Measurements from ENCODE around the gene SHH.

The SHH gene

DNA sequence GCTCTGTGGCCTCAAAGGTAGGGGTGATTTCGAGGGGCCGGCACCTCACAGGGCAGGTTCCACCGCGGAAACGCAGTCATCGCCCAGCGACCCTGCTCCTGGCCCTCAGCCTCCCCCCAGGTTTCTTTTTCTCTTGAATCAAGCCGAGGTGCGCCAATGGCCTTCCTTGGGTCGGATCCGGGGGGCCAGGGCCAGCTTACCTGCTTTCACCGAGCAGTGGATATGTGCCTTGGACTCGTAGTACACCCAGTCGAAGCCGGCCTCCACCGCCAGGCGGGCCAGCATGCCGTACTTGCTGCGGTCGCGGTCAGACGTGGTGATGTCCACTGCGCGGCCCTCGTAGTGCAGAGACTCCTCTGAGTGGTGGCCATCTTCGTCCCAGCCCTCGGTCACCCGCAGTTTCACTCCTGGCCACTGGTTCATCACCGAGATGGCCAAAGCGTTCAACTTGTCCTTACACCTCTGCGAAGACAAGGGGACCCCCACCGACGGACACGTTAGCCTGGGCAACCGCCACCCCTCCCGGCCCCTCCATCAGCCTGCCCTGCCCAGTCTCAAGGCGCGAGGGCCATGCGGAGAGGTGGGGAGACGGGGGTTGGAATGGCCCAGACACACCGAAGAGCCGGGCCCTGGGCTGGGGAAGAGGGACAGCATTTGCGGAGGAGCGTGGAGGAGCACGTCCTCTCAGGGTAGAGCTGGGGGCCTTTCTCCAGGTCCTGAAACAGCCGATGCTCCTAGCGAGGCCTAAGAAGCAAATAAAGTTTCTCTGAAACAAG lies 6.0 kb downstream of the SHH start:
- DNase-seq (ENCODE audit: low read depth in 2 of 2), result no peak

DNA sequence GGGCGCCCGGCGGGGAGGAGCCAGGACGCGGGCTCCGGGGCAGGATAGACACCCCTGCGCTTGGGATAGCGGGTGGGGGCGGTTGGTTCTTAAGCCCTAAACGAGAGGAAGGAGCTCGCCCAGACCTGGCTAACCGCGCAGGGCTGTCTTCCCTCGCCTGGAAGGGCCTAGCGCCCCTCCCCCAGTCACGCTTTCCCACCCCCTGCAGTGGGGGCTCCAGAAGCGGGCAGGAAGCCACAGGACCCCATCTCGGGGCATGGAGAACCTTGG lies 6.5 kb downstream of the SHH start:
- DNase-seq (ENCODE audit: low read depth in 2 of 2), result no peak

DNA sequence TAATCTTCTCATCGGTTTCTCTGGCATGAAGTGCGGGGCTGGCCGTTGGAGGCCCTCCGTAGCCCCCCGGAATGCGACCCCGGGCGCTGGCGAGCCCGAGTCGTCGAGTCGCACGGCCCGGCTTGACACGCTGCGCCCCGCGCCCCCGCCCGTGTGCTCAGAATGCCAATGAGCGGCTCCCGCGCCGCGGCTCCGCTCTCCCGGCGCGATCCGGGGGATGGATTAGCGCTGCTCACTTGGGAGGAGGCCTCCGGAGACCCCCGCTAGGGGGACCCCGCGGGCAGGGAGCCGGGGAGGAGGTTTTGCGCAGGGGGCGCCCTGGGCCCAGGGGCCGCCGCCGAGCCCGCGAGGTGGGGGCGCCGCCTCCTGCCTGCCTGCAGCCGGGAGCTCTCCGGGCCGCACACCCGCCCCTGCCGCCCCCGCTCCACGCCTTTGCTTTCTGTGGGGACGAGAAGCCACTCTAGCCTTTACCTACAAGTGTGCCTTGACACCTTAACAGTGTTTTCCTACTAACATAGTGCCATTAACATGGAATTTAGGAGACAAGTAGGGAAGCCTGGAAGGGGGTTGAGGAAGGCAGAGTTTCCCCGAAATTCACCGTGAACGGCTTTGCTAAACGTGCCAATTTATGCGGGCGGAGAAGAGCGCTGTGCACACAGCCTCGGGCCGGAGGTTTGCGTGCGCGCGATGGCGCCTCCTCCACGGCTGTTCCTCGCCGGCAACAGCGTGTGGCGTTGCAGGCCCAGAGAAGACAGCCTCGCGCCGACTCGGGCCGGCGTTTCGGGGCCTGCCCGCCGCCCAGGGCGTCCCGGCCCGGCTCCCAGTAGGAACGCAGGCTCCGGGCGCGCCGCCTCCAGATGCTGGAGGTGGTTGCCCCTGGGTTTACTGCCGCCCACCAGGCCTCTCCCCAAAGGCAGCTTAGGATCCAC lies 7.1 kb downstream of the SHH start:
- no peak for DNase-seq (ENCODE audit: low read depth in 2 of 2)

DNA sequence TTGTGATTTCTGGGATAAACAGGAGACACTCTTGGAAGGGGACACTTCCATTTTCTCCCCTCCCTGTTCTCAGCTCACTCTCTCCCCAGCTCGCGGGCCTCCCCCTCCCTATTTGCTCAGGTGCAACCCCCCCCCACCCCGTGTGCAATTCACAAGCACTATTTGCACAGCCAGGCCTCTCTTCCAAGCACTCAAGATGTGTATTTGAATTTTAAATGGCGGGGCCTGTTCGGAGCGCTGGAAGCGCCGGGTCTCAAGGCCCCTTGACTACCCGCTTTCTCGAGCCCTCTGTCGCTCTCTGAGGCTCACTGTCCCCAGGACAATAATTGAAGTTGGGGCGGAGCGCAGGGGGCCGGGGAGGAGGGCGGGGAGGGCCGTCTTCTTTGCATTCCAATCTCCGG lies 7.8 kb downstream of the SHH start:
- no peak for DNase-seq (ENCODE audit: low read depth in 2 of 2)

DNA sequence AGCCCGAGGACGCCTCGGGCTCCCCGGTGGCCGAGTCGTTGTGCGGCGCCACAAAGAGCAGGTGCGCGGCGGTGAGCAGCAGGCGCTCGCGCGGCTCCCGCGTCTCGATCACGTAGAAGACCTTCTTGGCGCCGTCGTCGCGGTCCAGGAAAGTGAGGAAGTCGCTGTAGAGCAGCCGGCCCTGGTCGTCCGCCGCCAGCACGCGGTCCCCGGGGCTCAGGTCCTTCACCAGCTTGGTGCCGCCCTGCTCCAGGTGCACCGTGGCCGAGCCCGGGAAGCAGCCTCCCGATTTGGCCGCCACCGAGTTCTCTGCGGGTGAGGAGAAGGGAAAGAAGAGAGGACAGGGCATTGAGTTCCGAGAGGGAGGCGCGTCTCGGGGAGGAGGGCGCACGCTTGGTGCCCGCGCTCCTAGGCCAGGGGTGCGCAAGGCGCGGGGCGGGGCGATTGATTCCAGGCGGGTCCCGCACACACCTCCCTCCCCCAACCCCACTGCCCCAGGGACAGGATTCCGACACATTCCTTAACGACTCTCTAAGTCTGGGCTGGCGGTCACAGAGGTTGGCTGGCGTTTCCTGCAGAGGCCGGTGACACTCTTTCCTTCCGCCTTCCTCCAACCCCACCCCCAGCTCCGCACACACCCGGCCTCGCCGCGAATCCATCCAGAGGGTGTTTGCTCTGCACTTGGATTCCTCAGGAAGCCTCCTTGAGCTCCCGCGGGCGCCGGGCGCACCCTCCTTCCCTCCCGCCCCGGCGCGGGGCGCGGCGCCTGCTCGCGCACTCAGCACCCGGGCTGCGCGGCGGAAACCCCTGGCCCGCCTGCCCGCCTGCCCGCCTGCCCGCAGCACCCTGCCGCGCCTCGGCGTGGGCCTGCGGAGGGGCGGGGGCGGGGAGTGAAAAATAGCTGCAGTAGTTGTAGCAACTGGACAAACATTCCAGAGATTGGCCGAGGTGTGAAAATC lies 8.6 kb downstream of the SHH start:
- no peak for DNase-seq (ENCODE audit: low read depth in 2 of 2)

DNA sequence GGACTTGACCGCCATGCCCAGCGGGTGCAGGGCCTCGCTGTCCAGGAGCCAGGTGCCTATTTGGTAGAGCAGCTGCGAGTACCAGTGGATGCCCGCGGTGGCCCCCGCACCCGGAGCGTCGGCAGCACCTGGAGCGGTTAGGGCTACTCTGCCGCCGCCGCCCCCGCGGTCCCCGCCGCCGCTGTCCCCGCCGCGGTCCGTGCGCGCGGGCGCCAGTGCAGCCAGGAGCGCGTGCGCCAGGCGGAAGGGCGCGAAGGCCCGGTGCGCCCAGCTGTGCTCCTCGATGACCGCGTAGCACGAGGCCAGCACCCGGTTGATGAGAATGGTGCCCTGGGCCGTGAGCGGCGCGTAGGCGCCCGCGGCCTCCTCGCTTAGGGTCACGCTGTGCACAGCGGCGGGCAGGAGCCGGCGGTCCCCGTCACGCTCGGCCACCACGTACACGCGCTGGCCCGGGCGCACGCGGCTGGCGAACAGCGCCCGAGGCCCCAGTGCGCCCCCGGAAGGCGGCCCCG lies 9.3 kb downstream of the SHH start:
- no peak for DNase-seq (ENCODE audit: low read depth in 2 of 2)

DNA sequence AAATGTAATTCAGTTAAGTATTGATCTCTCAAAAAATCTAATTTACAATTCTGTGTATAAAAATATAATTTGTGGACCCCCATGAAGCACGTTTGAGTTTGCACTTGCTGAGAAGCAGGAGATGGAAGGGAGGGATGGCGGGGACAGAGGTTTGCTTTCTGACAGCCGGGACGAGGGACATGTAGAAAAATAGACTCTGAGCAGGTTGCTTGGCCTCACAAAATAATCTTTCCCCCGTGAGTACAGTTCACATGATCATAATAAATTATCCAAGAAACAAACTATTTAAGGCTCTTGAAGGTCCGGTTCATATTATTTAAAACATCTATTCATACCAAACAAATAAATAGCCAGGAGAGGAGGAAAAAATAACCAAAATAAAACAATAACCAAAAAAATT lies 10.0 kb downstream of the SHH start:
- no peak for DNase-seq (ENCODE audit: low read depth in 2 of 2)

DNA sequence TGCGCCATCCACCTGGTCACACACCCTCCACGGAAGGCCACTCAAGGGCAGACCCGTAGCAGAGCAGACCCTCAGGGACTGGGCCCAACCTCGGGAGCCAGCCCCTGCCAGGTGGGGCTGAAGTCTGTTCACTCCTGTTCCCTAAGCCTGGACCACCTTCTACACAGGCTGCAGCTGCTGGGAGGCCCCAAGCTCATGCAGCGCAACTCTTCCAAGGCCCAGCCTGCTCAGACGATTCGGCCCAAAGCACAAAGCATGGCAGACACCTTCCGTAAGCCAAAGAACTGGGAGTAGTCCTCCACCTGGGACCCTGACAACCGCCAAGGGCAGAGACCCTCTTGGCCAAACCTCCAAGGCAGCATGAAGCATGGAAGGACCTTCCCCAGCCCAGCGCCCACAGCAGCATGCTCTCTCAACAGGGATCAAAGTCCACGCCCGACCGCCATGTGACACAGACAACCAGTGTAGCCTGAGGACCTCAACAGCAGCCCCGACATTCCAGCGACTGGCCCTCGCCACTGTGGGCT lies 11.5 kb downstream of the SHH start:
- no peak for DNase-seq (ENCODE audit: low read depth in 2 of 2)

DNA sequence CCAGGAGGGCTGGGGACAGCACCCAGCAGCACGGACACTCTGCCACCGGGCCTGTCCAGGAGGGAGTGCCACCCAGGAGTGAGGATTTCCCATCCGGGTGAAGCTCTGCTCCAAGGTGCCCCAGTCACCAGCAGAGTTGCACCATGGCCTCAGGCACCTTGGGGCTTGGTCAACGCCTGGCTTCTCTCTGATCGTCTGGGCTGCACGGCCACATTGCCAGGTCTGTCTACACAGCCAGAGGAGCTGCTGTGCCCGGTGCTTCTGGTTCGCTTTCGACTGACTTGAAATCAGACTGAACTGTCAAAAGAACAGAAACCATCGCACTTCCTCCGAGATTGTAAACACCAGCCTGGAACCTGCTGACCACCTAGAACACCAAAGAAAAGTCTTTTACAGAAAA lies 12.0 kb downstream of the SHH start:
- no peak for DNase-seq (ENCODE audit: low read depth in 2 of 2)

DNA sequence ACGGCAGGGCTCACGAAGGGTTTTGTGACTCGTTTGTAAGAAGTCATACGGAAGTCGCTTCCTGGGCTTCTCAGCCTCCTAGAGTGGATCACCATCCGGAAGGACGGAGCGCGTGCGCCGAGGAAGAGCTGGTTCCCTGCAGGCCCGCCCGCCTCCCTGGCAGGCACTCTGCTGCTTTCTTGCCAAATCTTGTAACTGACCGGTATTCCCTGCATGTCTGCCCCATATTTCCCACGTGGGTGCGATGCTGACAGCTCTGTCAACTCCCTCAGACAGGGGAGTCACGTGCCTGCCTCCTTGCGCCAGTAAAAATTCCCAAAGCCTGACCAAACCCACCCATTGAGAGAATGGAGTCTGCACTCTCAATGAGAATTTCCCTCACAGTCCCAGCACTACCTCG lies 12.7 kb downstream of the SHH start:
- no peak for DNase-seq (ENCODE audit: low read depth in 2 of 2)

DNA sequence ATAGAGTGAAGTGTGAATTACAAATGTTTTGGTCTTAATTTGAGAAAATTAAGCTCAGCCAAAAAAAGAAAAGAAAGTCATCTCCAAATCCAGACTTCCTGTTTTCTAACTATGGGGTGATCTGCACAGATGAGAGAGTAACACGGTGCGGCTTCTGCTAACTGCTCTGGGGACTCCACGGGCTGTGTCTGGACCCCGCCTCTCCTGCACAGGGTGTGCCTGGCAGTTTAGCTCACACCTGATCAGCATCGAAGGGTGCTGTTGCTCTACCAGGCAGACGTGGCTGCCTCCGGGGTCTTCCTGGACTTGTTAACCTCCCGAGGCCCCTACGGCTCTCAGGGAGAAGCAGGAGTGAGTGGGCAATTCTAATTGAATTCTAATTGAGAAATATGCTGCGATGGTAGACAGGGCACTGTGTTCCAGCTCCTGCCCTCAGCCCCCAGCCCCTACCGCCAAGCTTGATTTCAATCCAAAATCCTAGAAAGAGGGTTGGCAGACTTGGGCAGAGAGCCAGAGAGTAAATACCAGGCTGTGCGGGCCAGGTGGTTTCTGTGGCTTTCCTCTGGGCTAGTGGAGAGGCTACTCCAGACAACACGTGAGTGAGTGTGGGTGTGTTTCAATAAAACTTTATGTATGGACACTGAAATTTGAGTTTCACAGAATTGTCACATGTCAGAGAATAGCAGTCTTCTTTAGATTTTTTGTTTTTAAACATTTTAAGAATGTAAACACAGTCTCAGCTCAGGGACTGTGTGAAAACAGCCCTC lies 13.4 kb downstream of the SHH start:
- DNase-seq (ENCODE audit: low read depth in 2 of 2), result no peak

DNA sequence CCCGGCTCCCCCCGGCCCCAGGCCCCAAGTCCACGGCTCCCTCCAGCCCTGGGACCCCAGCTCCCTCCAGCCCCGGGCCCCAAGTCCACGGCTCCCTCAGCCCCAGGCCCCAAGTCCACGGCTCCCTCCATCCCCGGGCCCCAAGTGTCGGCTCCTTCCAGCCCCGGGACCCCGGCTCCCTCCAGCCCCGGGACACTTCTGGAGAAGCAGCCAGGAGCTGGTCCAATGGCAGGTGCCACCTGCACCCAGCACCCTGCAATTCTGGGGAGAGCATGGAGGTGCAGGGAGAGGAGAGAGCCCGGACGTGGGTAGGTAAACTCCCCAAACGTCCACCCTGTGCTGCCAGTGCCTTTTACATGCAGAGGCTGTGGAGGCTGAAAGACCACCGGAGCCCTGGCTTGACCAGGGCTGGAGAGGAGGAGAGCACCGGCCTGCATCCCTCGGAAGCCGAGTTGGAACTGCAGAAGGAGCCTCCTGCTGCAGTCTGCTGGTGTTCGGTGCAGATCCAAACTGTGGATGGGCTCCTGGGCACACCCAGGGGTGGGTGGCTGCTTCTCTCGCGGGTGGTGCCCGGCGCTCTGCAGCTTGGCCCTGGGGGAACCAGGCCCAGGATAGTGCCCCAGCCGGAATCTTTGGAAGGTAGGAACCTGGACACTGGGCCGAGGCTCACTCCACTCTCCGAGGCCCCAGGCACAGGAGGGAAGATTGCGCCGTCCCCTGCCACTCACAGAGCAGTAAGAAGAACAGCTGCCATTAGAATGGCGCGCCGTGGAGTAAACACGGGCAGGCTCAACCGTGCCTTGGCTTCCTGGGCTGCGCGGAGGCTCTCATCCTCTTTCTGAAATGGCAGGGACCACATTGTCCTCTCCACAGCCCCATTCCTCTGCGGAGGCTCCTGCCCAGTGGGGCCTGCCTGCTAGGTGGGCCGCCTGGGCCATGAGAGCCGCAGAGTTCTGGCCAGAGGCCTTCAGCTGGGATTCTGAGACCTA lies 14.7 kb downstream of the SHH start:
- no peak for DNase-seq (ENCODE audit: low read depth in 2 of 2)

DNA sequence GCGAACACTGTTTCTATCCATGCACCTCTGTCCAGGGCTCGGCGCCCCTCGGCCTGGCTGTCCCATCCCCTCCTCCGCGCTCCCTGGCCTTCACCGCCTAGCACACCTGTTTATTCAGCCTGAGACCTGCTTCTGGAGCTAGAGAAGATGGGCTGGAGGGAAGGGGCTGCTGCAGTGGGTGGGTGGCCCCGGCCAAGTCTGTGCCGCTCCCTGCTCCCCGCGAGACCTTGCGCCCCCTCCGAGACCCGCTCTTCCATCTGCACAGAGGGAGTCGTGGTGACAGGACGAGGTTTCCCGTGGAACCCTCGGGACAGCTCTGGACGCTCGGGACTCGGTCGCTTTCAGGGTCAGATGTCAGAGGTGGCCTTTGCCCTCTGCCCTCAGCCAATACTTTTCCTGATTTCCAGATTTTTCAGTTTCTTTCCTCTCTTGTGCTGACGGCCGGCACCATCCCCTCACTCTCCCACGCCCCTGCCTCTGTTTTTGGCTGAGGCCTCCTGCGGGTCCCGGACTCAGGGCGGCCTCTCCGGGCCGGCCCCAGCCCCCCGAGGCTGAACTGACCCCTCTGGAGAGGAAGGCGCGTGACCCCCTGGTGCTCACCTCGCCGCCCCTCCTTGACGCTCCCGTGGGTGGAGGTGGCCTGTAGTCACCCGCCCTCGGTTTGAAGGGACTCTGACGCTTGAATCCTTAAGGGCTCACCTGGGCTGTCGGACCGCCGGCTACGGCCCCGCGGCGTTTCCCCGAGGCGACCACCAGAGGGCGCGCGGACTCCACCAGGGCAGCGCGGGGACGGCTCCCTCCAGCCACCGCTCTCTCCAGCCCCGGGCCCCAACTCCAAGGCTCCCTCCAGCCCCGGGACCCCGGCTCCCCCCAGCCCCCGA lies 15.6 kb downstream of the SHH start:
- peak; percentile 18 to 27 for DNase-seq (ENCODE audit: low read depth in 2 of 2)

DNA sequence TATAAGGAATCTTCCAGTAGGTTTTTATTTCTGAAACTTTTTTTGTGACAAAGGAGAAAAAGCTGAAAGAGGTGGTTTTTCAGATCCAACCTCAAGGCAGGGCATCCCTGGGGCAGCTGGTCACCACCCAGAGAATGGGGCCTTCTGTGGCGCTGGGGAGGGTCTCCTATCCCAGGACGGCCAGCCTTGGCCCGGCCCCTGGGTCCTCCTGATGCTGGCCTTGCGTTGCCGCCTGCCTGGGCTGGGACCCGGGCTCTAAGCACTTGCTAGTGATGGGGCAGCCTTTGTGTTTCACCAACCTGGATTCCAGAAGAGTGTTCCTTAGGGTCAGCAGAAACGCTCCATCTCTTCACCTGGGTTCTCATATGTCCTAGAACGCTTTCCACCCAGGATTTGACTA lies 16.3 kb downstream of the SHH start:
- no peak for DNase-seq (ENCODE audit: low read depth in 2 of 2)

DNA sequence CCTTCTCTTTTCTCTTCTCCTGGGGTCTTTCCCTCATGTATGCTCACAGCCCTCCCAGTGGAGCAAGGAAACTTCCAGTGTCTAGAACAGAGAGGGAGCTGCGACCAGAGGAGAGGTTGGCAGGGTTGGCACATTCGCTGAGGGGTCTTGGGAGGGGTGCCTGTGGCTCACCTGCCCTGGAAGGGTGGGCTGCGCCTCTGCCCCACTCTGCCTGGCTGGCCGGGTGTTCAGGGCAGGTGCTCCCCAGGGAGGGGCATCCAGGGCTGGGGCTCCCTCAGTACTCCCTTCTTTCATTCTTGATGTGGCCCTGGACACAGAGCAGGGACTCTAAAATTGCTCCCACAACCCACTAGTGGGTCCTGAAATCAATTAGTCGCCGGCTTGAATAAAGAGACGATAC lies 16.9 kb downstream of the SHH start:
- no peak for DNase-seq (ENCODE audit: low read depth in 2 of 2)

DNA sequence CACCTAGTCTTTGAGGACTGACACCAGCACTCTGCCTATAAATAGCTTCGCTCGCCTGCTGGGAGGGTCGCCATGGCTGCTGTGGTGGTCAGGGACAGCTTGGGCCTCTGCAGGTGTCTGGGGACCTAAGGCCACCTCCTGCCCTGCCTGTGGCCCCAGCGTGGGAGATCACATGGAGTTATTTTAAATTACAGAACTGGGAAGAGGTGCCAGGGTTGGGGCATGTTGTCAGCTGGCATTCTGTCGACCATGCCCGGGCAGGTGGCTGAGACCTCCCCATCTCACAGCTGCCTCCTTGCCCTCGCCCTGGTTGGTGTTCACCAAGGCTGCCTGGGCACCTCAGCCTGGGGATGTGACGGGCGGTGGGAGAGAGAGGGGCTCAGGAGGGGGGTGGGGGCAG lies 18.1 kb downstream of the SHH start:
- no peak for DNase-seq (ENCODE audit: low read depth in 2 of 2)

DNA sequence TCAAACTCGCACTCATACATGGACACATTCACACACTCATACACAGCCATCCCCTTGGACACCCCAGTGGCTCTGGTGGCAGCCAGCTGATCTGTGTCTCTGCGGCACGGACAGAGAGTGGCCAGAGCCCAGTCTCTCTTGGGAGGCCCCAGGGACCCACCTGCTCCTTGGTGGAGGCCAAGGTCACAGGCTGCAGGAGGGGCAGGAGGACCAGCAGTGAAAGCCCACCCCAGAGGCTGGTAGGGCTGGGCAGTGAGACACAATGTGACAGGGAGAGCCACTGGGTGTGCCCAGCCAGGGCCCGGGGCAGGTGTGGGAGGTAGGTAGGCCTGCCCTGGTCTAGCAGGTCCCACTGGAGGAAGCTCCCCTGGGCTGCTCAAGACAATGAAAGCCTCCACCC lies 18.5 kb downstream of the SHH start:
- no peak for DNase-seq (ENCODE audit: low read depth in 2 of 2)

DNA sequence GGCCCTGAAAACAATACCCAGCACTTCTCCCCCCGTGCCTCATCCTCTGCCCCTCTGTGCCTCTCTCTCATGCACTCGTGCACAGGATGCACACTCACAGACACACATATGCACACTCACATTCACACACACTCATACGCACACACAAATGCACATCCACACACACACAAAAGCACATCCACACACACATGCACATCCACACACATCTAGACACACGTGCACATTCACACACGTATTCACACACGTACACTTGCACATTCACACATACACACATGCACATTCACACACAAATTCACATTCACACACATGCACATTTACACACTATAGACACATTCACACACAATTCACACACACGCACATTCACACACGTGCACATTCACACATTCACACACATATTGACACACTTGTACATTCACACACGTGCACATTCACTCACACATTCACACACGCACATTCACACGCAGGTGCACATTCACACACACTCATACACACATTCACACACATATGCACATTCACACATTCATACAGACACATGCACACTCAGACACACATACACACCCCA lies 19.2 kb downstream of the SHH start:
- DNase-seq (ENCODE audit: low read depth in 2 of 2), result no peak
